Activated T-helper 1 cell treated with Interleukin-2 at 50 U/mL for 16 hours (primary cell): Measurements from ENCODE around the gene LZIC.
"Not testable (repeated sequence)": the region's sequence is repeated elsewhere in the genome, so short reads cannot be mapped to it uniquely, and the experiment has no call there.

ENCODE experiments used
- DNase-seq: peaks from one replicate; pipeline ENCODE4 v3.0.0-alpha.2; 2020; ENCODE audit warnings: low read depth

LZIC gene

GRCh38 chr1:9942939-9943788 lies at the start of gene LZIC, which contains the start of gene NMNAT1:
LZIC (minus strand) TSS chr1:9943391; CDS start chr1:9936619, 6,772 bp downstream.
NMNAT1 (plus strand) TSS chr1:9943475; CDS start chr1:9972074, 28,599 bp downstream.
- peak; percentile 80 for DNase-seq

- DNase-seq: no peak
Measured at GRCh38 chr1:9992910-9993309, 49.7 kb upstream of the LZIC start.

GRCh38 chr1:9990944-9991343 lies 47.8 kb upstream of the LZIC start:
- DNase-seq: no peak

GRCh38 chr1:9989773-9990172 lies 46.6 kb upstream of the LZIC start:
- no peak for DNase-seq

GRCh38 chr1:9985001-9985400 lies 41.8 kb upstream of the LZIC start:
- DNase-seq: no peak

- DNase-seq: no peak
Measured at GRCh38 chr1:9984253-9984652, 41.1 kb upstream of the LZIC start.

GRCh38 chr1:9960706-9961562 lies 17.7 kb upstream of the LZIC start:
- no peak for DNase-seq

- no peak for DNase-seq
Measured at GRCh38 chr1:9960011-9960410, 16.8 kb upstream of the LZIC start.

- DNase-seq: no peak
Measured at GRCh38 chr1:9957726-9958125, 14.5 kb upstream of the LZIC start.

- DNase-seq: no peak
Measured at GRCh38 chr1:9946315-9946714, 3.1 kb upstream of the LZIC start.

GRCh38 chr1:9942399-9942938 lies 722 bp downstream of the LZIC start:
- DNase-seq: no peak

- no peak for DNase-seq
Measured at GRCh38 chr1:9929431-9930385, 13.5 kb downstream of the LZIC start.

GRCh38 chr1:9927259-9927658 lies 15.9 kb downstream of the LZIC start:
- no peak for DNase-seq

- DNase-seq: no peak
Measured at GRCh38 chr1:9922342-9922741, 20.8 kb downstream of the LZIC start.

- DNase-seq: no peak
Measured at GRCh38 chr1:9920606-9921005, 22.6 kb downstream of the LZIC start.

- no peak for DNase-seq
Measured at GRCh38 chr1:9917901-9918300, 25.3 kb downstream of the LZIC start.

- DNase-seq: not testable (repeated sequence)
Measured at GRCh38 chr1:9917495-9917894, 25.7 kb downstream of the LZIC start.

- DNase-seq: no peak
Measured at GRCh38 chr1:9916452-9916851, 26.7 kb downstream of the LZIC start.

GRCh38 chr1:9914610-9914937 lies 28.6 kb downstream of the LZIC start:
- no peak for DNase-seq

- DNase-seq: no peak
Measured at GRCh38 chr1:9912264-9912936, 30.8 kb downstream of the LZIC start.
